ENCODE measurements around the gene MYB.

The MYB gene

DNA sequence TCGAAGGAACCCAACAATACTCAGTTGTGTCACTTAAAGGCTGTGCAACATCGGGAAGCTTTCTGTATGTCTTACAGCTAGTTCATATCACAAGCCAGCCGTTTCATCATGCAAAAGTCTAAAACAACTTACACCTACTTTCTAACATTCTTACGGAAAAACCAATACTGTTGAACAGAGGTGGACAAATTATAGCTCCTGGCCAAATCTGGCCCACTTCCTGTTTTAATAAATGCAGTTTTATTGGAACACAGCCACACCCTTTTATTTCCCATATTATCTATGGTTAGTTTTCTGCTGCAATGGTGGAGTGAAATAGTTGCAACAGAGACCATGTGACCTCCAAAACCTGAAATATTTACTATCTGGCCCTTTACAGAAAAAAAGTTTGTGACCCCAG, 46.6 kb downstream of the MYB start:
- H3K4me3 ChIP-seq (replicated peaks; ENCODE audit: low read depth, low read length), result no peak overlapping the region
- TF ChIP-seq, protein P1, sequence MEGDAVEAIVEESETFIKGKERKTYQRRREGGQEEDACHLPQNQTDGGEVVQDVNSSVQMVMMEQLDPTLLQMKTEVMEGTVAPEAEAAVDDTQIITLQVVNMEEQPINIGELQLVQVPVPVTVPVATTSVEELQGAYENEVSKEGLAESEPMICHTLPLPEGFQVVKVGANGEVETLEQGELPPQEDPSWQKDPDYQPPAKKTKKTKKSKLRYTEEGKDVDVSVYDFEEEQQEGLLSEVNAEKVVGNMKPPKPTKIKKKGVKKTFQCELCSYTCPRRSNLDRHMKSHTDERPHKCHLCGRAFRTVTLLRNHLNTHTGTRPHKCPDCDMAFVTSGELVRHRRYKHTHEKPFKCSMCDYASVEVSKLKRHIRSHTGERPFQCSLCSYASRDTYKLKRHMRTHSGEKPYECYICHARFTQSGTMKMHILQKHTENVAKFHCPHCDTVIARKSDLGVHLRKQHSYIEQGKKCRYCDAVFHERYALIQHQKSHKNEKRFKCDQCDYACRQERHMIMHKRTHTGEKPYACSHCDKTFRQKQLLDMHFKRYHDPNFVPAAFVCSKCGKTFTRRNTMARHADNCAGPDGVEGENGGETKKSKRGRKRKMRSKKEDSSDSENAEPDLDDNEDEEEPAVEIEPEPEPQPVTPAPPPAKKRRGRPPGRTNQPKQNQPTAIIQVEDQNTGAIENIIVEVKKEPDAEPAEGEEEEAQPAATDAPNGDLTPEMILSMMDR (IDR thresholded peaks at IDR 0.05; ENCODE audit: low read length, missing control alignments), result no peak
- DNase-seq (ENCODE audit: low read depth), result no peak

DNA sequence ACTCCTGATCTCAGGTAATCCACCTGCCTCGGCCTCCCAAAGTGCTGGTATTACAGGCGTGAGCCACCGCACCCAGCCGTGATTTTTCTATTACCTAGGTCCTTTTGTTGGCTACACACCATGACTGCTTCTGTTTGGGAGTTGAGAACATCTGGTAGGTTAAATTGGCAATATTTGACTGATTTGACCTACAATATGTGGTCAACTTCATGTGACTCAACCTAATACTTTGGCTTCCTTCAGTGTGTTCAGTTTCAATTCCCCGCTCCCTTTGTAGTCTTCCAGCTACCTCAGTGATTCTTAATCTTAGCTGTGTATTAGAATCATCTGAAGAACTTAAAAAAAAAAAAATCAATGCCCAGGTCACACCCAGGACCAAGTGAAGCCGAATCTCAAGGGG, 47.4 kb downstream of the MYB start:
- no peak for DNase-seq (ENCODE audit: low read depth)
- H3K4me3 ChIP-seq (replicated peaks; ENCODE audit: low read depth, low read length), result no peak overlapping the region
- TF ChIP-seq, protein P1 (IDR thresholded peaks at IDR 0.05; ENCODE audit: low read length, missing control alignments), result no peak

DNA sequence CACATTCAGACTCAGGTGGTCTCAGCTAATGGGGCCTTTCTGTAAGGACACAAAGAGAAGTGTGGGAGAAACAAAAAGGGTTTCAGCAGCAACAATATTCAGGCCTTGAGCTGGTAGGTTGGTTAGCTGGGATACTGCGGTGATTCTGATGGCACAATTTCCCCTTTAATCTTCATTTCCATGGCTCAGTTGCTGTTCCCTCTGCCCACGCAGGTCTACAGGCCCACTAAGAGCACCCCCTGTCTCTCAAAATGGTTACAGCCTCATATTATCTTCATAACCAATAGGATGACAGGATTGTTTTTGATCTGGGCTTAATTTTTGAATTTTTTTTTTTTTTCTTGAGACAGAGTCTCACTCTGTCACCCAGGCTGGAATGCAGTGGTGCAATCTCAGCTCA, 48.9 kb downstream of the MYB start:
- TF ChIP-seq, protein P1 (IDR thresholded peaks at IDR 0.05; ENCODE audit: low read length, missing control alignments), result no peak
- DNase-seq (ENCODE audit: low read depth), result no peak
- no peak overlapping the region for H3K4me3 ChIP-seq (replicated peaks; ENCODE audit: low read depth, low read length)

DNA sequence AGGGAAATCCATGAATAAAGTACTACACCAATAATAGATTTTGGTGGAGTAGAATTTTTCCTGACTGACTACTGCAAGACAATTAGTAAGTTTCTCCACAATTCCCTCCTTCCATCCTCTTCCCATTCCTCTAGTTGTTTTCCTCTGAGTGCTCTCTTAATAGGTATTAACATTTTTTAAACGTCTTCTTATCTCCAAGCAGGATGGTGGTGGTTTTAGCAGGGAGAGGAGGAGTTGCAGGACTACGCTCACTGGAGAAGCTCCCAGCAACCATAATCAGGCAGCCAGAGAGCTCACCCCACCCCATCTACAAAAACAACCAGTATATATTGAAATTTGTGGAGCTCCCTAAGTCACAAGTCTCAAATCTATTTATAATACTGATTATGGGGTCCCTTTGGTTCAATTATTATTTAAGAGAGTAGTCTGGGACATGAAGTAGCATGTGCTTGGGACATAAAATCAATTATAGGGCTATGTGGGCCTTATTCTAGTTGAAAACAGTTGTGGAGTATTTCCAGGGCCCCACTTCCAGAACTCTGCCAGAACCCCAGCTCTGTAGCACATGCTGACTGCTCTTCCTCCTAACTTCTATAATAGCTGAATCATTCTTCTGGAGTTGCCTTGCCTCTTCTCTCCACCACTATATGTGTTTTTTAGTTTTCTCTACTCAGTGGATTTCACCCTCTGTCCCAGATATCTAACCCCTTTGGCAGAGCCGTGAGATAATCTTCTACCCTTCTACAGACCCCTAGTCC, 49.8 kb downstream of the MYB start:
- no peak overlapping the region for H3K4me3 ChIP-seq (replicated peaks; ENCODE audit: low read depth, low read length)
- TF ChIP-seq, protein P1 (IDR thresholded peaks at IDR 0.05; ENCODE audit: low read length, missing control alignments), result no peak
- peak; percentile 12 for DNase-seq (ENCODE audit: low read depth)

DNA sequence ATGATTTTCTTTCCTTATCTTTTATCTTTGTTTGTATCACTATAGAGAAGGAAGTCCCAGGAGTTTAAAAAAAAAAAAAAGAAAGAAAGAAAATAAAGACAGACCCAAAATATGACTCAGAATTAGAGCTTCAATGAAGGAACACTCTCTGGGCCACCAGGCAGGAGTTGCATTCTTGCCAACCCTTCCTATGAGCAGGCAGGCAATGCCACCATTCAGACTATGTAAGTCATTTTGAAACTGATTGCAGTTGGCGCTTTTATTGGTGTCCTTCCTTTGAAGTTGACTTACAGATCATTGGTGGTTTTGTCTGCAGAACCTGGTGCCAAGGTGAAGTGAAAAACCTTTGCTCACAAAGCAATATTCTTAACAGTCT, 50.3 kb downstream of the MYB start:
- peak; percentile 14 for DNase-seq (ENCODE audit: low read depth)
- no peak overlapping the region for H3K4me3 ChIP-seq (replicated peaks; ENCODE audit: low read depth, low read length)
- TF ChIP-seq, protein P1 (IDR thresholded peaks at IDR 0.05; ENCODE audit: low read length, missing control alignments), result no peak

DNA sequence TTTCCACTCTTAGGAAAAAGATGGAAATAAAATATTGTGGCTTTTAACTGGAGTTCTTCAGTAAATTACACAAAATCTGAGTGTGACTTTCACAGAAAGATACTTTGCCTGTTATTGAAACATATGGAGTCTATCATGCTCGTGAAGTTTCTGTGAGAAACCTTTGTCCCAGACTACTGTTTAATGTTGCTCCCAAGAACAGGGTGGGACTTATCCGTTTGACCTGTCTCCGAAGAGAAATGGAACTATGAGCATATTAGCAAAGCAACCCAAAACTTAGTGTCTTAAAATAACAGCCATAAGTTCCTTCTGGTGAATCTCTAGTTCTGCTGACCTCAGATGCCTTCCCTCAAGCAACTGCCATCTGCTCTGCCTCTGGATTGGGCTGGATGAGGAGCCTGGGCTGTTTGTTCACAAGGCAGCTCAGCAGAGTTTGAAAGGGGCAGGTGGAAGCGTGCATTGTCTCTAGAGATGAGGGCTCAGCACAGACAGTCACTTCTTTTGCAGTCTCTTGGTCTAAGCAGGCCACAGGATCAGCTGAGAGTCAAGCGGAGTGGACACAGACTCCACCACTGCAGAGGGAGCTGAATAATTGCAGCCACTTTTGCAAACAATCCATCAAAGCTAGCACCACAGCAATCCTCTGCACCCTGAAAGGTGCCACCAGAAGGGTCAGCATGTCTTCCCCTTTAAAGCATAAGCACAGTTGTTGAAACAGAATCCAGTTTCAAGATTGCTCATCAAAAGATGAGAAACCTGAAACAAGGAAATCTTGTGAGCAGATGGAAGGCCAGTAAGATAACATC, 52.8 kb downstream of the MYB start:
- TF ChIP-seq, protein P1 (IDR thresholded peaks at IDR 0.05; ENCODE audit: low read length, missing control alignments), result no peak
- no peak overlapping the region for H3K4me3 ChIP-seq (replicated peaks; ENCODE audit: low read depth, low read length)
- DNase-seq (ENCODE audit: low read depth), result no peak

Measured in fibroblast of pulmonary artery (primary cell).